CD4-positive, alpha-beta T cell treated with Interleukin-21 for 1 hour (primary cell): ENCODE results near the gene CD6.

Source experiments
- DNase-seq: peaks from one replicate; pipeline ENCODE4 v3.0.0-alpha.2; 2020

Gene CD6

DNA sequence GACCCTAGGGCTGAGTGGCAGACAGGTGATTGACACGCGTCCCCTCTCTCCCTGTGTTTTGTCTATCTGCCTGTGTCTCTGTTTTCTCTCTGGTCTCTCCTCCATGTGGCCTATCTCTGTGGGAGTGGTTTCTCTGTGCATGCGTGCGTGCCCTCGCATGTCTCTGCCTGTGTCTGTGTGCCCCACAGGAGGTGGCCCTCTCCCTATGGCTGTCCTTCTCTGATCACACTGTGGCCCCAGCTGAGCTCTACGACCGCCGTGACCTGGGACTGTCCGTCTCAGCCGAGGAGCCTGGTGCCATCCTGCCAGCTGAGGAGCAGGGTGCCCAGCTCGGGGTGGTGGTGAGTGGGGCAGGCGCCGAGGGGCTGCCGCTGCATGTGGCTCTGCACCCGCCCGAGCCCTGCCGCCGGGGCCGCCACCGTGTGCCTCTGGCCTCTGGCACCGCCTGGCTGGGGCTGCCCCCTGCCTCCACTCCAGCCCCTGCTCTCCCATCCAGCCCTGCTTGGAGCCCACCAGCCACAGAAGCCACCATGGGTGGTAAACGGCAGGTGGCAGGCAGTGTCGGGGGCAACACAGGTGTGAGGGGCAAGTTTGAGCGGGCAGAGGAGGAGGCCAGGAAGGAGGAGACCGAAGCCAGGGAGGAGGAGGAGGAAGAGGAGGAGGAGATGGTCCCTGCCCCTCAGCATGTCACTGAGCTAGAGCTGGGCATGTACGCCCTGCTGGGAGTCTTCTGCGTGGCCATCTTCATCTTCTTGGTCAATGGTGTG, 35.6 kb upstream of the CD6 start:
- no peak for DNase-seq

DNA sequence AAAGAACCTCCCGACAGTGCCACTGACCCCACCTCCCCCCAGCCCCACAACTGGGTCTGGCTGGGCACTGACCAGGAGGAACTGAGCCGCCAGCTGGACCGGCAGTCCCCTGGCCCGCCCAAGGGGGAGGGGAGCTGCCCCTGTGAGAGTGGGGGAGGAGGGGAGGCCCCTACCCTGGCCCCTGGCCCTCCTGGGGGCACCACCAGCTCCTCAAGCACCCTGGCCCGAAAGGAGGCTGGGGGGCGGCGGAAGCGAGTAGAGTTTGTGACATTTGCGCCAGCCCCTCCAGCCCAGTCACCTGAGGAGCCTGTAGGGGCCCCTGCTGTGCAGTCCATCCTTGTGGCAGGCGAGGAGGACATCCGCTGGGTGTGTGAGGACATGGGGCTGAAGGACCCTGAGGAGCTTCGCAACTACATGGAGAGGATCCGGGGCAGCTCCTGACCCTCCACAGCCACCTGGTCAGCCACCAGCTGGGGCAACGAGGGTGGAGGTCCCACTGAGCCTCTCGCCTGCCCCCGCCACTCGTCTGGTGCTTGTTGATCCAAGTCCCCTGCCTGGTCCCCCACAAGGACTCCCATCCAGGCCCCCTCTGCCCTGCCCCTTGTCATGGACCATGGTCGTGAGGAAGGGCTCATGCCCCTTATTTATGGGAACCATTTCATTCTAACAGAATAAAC, 34.9 kb upstream of the CD6 start:
- DNase-seq, result no peak

DNA sequence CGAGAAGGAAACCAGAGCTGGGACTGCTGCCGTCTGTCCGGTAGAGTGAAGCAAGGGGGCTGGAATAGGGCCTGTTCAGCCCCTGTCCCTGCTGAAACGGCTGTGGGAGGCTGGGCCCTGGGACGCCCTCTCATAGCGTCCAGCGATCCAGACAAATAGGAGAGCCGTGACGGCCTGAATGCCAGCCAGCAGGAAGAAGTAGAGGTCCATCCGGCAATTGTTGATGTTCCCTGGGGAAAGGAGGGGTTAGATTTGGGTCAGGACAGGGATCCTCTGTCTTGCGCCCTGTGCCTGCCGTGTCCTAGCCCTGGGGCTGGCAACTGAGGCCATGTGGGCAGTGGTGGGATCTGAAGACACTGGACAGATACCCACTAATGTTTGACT, 34.3 kb upstream of the CD6 start:
- no peak for DNase-seq

DNA sequence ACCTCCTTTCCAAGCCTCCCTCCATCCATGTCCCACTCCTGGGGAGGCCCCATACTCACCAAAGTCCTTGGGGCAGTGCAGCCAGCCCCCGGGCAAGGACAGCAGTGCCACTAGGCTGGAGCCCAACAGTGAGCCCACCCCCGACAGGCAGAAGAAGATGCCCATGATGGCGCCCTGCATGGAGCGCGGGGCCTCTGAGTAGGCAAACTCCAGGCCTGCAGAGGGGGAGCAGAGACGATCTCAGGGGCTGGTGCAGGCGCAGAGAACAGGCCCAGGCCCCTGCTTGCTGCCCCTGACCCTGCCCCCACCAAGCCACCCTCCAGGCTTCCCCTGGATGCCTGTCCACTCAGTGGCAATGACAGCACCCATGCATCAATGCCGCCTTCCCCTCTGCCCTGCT, 33.7 kb upstream of the CD6 start:
- no peak for DNase-seq

DNA sequence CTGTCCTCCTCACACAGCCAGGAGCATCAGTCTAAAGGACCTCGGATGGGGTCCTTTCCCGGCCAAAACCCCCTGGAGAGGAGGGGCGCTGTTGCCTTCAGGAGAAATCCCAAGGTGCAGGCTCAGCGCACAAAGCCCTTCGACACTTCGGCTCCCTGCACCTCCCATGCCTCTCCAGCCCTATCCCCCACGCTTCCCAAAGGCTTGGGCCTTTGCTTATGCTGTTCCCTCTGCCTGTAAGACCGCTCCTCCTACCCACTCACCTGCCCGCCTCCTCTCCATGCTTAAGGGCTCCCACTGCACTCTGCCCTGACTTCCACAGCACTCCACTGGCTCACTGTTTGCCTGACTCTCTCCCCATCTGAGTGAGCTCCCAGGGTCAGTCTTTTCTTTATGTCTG, 33.0 kb upstream of the CD6 start:
- DNase-seq, result no peak

DNA sequence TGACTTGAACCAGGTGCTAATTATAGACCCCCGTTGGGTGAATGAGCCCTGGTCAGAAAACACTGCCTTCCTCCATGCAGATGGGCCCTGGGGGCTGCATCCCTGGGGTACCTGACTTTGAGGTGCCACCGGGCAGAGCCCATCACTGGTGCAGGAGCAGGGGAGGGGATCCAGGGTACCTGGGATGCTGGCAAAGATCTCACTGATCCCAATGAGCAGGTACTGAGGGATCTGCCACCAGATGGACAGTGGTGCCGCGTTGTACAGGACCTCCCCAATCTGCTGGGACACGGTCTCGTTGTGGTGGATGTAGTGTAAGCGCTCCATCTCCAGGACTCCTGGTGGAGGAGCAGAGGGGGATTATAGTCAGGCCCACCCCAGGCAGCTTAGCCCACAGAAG, 32.2 kb upstream of the CD6 start:
- DNase-seq, result no peak

DNA sequence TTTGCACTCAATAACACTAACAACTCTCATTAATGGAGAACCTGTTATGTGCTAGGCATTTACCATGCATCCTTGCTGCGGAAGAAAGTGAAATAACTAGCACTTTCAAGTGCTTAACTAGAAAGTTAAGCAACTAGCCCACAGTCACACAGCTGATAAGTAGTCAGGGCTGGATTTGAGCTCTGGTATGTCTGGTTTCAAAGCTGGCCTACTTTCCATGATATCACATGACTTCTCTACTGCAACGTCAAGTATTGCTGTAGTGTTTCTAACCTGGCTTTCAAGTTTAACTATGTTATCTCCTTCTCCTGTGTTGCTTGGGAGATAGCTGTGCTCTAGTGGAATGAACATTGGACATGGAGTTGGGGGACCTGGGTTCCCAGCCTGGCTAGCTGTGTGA, 31.6 kb upstream of the CD6 start:
- DNase-seq, result no peak

DNA sequence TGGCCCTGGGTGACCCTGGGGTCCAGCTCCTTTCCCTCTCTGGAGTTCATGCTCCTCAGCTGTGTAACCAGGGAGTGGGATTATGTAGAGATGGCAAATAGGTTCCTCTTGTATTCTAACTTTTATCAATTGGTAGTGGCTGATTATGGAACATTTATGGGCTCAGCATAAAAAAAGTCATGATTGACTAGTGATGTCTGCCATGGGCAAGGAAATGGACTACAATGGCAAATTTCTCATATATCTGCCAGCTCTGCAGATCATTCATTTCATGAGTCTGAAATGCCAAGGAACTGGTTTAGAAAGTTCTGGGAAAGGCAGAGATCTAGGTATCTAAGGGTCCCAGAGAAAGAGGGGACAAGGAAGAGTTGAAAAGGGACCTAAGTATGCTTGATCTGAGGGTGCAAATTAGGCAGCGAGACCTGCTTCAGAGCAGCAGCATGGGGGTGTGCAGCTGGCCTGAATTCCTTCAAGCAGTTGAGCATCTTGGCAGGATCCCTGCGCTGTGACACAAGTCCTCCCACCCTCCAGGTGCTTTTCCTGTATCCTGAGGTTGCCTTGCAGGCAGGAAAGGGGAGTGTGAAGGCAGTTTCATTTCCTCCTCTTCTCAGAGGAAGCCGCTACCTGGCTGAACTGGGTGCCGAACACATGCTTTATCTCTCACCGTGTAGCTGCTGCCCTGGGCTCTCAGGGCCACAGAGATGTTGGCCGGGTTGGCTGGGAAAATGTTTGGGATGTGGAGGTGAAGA, 29.9 kb upstream of the CD6 start:
- DNase-seq, result no peak

DNA sequence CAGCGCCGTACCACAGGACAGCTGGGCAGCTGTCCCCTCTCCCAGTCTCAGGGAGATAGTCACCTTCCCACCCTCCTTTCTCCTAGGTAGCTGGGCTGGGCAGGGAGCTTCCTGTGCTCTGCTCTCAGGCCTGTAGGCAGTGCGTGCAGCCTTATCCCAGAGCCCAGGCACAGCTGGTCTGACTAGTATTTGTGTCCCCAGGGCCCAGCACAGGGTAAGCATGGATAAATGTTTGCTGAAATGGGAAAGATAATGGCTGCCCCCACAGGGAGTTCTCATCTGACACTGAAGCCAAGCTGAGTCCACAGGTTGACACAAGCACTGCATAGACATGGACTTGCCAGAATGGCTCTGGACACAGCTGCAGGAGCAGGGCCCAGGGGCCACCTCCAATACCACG, 29.3 kb upstream of the CD6 start:
- DNase-seq, result no peak

DNA sequence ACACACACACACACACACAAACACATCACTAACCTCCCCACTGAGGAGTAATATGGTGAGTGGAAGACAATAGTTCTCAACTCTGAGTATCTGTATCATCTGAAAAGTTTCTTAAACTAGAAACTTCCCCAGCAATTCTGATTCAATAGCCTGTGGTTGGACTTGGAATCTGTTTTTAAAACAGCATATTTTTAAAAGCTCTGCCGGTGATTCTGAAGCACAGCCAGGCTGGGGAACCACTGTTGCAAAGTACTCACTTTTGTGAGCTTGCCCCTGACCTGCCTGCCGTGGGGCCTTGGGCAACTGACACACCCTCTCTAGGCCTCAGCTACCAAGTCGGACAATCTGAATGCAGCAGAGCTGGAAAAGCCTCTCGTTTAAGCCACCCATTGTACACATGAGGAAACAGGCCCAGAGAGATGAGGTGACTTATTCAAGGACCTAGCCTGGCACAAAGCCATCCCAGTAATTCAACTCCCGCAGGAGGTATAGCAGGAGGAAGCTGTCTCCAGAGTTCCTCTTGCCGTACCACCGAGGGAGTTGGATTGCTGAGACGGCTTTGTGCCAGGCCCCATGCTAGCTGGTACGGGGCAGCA, 28.4 kb upstream of the CD6 start:
- DNase-seq, result no peak

DNA sequence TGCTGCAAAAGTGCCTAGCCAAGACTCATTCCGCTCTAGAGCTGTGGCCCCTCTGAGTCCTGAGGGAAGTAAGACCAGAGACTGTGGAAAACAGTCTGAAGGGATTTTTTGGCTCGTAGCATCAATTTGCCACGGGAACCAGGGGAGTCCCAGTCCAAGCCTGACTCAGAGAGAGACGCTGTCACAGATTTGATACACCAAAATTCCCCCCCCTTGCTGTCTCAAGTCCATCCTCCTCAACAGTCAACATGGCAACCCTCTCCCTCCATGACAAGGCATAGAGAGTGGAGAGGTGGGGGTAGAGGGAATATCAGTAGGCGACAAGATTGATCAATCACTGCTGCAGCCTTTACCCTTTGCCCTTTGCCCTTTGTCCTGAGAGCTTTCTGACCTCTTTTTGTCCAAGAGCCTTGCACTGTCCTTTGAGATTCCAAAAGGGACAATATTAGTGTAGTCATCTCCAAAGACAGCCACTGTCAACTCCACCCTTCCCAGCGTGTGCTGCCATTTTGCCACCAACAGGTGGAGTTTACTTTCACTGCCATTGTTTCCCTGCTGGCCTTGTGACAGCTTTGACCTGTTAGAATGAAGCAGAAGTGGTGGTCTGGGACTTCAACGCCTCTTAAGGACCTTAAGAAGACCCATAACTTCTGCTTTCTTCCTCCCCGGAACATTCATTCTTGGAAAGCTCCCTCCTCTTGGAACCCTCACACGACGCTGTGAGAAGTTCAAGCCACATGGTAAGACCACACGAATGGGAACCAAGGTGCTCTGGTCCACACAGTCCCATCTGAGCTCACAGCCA, 26.8 kb upstream of the CD6 start:
- DNase-seq, result no peak

DNA sequence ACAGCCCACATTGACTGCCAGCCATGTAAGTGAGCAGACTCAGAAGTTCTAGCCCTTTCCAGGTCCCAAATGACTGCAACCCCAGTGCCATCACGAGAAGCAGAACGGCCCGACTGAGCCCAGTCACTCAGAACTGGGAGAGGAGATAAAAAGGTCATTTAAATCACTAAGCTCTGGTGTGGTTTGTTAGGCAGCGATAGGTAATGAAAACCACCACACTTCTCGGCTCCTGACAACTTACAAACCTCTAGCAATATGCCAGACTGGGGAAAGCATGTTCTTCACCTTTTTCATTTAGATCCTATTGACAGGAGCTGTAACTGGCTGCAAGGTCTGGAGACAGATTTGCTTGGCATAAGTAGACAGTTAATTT, 26.2 kb upstream of the CD6 start:
- no peak for DNase-seq

DNA sequence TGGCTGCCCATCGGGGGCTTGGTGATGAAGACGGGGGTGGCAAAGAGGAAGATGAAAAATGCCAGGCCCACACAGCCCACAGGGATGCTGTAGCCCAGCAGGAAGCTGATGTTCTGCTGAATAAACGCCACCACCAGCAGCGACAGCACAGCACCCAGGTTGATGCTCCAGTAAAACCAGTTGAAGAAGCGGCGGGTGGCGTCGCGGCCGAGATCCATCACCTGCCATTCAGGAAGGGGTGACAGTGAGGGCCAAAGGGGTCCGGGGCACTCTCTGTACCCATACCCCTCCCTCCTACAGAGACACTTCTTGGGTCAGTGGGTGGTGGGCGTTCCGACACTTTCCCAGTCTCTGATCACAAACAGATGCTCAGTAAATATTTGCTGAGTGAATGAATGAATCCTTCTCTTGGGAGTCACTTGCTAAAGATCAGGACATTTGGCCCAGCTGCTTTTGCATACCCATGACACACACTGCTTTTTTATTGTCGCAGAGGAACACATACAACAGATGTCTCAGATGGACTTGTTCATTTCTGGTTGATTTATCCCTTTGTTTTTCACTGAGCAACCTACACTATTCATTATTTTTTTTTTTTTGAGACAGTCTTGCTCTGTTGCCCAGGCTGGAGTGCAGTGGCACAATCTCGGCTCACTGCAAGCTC, 24.7 kb upstream of the CD6 start:
- no peak for DNase-seq

DNA sequence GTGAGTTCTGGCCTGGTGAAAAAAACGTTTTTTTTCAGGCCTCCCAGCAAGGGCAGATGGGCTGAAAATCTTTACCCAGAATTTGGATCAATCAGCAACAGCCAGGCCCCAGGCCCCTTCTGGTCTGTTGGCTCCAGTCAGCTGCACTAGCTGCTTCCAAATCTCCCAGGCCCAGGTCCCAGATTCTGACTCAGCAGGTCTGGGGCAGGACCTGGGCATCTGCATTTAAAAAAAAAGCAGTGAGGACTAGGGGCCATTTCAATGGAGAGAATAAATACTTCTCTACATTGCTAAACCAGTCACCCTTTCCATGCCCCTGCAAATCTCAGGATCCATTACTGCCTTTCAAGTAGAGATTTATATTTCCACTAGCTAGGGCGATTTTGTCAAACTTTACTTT, 23.8 kb upstream of the CD6 start:
- no peak for DNase-seq

DNA sequence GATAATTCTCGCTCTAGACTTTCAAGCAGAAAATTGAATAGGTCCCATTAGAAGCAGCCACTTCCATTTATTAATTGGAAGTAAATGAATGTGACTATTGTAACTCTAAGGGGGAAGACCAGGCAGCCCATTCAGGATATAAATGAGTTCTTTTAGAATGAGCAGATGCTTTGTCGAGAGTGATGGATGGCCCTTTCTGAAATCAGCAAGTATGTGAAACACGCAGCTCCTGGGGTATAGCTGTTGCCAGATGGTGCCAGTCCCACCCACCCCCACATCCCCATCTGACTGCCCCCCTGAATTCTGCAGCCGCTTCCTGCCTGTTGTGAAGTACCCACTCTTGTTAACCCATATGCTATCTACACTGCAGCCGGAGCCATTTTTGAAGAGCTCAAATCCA, 23.2 kb upstream of the CD6 start:
- DNase-seq, result no peak

DNA sequence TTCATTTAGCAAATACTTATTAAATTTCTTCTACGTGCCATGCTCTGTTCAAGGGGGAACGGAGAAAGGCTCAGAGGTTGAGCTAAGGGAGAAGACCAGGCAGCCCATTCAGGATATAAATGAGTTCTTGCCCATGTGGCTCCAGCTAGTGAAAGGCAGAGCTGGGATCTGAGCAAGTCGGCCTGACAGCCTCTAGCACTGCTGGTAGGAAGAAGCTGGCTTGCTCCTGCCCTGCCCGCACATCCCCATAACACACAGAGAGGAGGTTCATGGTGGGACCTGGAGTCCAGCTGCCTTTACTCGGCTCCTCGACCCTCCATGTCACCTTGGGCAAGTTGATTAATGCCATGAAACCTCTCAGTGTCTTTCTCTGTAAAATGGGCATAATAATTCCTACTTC, 21.5 kb upstream of the CD6 start:
- DNase-seq, result no peak

DNA sequence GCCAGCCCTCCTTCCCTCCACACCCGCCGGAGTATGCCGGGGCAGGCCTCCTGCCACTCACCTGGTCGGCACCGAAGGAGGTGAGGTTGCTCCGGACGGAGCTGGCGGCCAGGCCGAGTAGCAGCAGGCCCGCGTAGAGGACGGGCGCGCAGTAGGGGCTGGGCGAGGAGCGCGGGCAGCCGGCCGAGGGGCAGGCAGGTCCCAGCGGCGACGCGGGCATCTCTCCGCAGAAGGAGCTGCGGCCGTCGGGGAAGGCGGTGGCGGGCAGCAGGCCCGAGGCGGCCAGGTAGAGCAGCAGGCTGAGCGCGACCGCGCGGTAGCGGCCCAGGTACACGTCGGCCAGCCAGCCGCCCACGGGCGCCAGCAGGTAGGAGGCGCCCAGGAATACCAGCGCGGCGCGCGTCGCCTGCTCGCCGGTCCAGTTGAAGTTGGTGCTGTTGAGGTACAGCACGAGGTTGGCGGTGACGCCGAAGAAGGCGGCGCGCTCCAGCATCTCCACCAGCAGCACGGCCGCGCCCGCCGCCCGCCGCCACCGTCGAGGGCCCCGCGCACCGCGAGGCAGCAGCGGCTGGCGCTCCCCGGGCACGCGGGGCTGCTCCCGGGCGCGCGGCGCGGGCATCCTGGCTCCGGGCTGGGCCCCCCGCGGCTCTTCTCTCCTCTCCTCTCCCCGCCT, 20.4 kb upstream of the CD6 start:
- DNase-seq, result no peak

DNA sequence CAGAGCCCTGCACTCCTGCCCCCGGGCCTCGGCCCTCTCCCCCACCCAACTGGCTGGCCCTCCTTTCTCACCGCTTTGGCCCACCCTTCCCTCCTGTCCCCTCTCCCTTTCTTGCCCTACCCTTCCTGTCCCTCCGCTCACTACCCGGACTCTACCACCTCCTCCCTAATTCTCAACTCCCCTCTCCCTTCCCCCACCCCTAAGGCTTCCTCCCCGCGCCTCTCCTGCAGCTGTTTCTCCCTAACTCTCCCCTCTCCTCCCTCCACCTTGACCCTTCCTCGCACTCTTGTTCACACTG, 19.9 kb upstream of the CD6 start:
- no peak for DNase-seq

DNA sequence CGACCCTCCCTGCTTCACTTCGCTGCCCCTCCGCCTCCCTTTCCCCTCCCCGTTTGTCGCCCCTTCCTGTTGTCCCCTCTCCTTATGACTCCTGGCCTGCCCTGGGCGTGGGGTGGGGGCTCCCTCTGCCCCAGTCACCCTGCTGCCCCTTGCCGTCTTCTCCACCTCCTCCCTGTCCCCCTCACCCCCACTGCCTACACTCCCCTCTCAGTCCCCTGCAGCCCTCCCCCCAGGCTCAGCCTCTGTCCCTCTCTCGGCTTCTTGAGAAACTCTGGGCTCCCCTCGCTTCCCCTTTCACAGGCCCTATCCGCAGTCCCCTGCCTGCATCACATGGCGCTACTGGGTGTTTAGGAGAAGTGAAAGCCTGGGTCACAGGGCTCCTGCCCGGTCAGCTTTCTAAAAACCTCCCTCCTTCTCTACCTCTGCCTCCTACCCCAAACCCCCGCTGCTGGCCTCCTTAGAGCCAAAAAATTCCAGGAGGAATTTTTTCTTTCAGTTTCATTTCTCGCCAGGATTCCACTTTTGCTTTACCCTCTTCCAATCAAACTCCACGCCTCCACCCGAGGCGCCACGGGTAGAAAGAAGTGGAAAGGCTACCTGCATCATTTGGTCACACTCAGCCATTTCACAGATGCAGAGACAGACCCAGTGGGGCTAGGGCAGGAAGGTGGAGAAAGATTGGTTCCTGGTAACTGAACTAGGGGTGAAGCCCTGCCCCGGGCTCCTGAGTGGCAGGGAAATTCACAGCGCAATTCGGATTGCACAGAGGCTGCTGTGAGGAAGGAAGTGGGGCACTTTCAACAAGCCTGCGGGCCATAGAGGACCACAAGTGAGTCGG, 19.4 kb upstream of the CD6 start, which contains the start of gene SLC15A3:
Gene SLC15A3, minus strand, starts transcription at position 273 of the 838 bp plus-strand sequence. CDS start 625 bp downstream, outside the sequence.
- peak; percentile 42 for DNase-seq

DNA sequence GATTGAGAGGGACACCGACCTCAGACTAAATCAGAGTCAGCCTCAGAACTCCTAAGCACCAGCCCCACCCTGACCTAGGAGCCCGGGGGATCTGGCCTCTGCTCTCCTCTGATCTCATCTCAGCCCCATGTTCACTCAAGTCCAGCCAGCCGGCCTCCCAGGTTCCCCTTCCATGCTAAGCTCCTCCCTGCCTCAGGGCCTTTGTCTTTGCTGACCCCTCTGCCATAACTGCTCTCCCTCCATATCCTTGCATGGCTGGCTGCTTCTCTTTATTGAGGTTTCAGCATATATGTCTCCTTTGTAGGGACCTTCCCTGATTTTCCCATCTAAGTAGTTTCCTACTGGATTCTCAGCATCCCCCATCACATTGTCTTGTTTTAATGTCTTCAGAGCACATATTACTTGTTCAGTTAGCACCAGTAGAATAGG, 18.7 kb upstream of the CD6 start:
- no peak for DNase-seq

DNA sequence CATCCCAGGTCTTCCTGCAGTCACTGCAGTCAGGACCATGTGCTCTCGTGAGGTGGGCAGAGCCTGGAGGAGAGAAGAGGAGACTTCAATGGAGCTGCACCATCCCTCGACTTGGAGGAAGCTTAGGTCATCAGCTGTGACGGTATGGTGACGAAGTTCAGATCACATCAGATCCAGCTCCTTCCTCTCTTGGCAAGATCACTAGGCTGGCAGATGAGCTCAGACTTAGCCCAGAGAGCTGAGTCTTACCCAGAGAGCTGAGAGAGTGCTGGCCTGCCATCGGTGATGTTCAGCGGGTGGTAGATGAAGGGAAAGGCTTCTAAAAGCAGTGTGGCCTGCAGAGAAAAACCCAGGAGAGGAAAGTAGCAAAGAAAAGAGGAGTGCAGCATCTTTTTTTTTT, 17.7 kb upstream of the CD6 start:
- DNase-seq, result no peak
